CD4-positive, alpha-beta T cell treated with Interleukin-6 for 4 hours (primary cell): Measurements from ENCODE around the gene MRPS34.

ENCODE experiments used
- DNase-seq: peaks from one replicate; pipeline ENCODE4 v3.0.0-alpha.2; 2020; ENCODE audit warnings: mixed read lengths

Gene MRPS34

GRCh38 chr16:1768767-1769401 is 4.0 kb downstream of the MRPS34 start:
- DNase-seq = no peak

DNA sequence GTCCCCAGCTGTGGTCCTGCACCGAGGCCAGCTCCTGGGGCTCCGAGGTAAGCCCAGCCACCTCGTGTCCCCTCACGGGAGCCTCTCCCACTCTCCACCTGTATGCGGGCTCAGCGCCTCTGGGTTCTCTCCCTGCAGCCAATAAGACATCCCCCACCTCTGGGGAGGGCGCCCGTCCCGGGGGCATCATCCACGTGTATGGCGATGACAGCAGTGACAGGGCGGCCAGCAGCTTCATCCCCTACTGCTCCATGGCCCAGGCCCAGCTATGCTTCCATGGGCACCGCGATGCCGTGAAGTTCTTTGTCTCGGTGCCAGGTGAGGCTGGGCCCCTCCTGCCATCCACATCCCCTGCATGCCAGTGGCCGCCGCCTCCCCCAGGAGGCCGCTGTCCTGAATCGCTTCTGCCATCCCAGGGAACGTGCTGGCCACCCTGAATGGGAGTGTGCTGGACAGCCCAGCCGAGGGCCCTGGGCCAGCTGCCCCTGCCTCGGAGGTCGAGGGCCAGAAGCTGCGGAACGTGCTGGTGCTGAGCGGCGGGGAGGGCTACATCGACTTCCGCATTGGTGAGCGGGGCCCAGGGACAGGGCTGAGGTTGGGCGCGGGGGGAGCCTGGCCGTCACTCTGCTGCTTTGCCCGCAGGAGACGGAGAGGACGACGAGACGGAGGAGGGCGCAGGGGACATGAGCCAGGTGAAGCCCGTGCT is 4.7 kb downstream of the MRPS34 start:
- DNase-seq = no peak

GRCh38 chr16:1767116-1767994 is 5.6 kb downstream of the MRPS34 start:
- no peak for DNase-seq

DNA sequence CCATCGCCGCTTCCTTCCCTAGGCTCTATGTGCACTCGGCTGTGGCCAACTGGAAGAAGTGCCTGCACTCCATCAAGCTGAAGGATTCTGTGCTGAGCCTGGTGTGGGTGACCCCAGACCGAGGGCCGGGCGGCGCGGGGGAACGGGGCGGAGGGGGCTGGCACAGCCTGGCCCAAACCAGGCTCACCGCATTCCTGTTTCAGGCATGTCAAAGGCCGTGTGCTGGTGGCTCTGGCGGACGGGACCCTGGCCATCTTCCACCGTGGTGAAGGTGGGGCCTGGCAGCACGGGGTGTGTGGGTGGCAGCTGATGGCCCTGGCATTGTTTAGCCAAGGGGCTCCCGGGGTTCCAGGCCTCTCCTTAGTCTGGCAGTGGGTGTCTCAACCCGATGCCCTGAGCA is 6.2 kb downstream of the MRPS34 start:
- DNase-seq = no peak

DNA sequence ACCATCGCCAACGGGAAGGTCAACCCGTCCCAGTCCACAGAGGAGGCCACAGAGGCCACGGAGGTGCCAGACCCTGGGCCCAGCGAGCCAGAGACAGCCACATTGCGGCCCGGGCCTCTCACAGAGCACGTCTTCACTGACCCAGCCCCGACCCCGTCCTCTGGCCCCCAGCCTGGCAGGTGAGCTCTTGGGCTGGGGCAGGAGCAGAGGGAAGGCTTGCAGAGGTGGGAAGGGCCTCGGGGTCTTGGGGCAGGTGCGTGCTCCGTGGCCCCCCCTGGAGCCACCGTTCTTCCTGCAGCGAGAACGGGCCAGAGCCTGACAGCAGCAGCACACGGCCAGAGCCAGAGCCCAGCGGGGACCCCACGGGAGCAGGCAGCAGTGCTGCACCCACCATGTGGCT is 6.7 kb downstream of the MRPS34 start:
- DNase-seq = no peak

GRCh38 chr16:1765826-1766225 is 7.1 kb downstream of the MRPS34 start:
- DNase-seq = no peak

DNA sequence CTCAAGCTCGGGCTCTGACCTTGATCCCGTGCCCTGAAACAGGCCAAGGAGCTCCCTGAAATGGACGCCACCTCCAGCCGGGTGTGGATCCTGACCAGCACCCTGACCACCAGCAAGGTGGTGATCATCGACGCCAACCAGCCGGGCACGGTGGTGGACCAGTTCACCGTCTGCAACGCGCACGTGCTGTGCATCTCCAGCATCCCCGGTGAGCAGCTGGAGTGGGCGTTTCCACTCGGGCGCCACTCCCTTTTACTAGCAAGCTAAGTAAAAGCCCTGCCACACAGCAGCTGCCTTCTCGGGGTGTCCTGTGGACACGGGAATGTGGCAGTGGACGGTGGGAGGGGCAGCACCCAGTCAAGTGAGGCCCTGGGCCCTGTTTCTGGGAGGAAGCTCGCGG is 8.0 kb downstream of the MRPS34 start:
- no peak for DNase-seq

- no peak for DNase-seq
These were observed 9.1 kb downstream of the MRPS34 start for GRCh38 chr16:1763521-1764511.

GRCh38 chr16:1762879-1763520 is 9.9 kb downstream of the MRPS34 start:
- DNase-seq = no peak

GRCh38 chr16:1762196-1762878 is 10.6 kb downstream of the MRPS34 start:
- no peak for DNase-seq

DNA sequence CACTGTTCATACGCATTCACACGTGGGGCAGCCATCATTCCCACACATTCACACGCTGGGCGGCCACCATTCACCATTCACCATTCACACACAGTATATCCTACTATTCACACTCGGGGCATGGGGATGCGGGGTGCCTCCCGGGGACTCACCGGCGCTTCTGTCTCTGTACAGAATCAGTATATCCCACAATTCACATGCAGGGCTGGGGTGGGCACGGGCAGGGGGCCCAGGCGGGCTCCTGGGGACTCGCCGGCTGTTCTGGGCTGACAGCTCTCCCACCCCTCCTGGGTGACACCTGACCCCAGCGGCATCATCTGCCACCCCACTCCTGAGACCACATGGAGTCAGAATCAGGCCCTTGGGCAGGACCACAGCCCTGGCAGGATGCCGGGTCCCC is 11.2 kb downstream of the MRPS34 start:
- DNase-seq = no peak

DNA sequence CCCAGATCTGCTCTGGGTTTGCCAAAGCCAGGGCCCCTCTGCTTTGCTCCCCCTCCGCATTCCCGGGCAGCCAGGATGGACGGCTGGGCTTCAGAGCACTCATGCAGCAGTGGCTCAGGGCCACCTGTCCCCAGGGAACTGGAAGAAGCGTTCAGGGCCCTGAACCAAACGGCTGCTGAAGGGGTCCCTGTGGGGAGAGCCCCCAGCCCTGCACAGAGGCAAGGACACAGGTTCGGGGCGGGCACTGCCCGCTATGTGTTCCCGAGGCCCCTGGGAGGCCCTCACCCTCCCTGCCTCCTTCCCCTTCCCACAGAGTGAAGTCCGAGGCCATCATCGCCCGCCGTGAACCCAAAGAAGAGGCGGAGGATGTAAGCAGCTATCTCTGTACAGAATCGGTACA is 12.0 kb downstream of the MRPS34 start:
- no peak for DNase-seq

GRCh38 chr16:1759511-1759910 is 13.4 kb downstream of the MRPS34 start:
- DNase-seq = no peak

- no peak for DNase-seq
These were observed 14.0 kb downstream of the MRPS34 start for GRCh38 chr16:1758923-1759322.

- DNase-seq = no peak
These were observed 15.0 kb downstream of the MRPS34 start for GRCh38 chr16:1757714-1758461.

GRCh38 chr16:1754204-1754603 is 18.7 kb downstream of the MRPS34 start:
- no peak for DNase-seq

DNA sequence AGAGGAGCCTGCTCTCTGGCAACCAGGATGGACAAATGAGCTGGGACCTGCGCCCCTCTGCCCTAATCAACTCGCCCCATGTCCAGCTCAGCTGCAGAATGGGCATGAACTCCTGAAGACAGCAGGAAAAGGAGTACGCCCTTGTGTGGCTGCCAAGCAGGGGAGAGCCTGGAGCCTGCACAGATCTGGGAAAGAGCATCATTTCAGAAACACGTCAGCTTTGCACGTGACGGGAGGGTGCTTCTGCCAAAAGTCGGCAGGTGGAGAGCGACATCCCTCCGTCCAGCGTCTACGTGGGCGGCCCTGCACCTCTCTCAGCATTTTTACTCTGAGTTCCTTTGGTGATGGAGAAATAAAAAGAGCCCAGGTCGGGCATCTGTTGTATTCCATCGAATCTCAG is 20.1 kb downstream of the MRPS34 start:
- no peak for DNase-seq

DNA sequence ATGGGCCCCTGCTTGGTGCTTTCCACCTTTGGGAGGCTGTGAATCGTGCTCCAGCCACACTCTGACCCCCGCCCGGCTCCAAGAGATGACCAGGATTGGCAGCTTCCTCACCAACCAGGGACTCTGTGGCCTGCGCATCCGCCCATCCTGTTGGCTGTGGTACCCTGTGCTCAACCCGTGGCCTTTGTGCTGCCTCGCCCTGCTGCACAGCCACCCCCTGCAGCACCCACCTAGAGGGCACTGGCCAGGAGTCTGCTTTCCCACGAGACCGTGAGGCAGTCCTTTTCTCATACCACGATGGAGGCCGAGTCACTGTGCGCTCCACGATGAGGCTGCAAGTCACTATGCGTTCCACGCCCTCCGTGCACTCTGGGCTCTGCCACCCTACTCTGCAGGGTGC is 21.0 kb downstream of the MRPS34 start:
- DNase-seq = no peak

DNA sequence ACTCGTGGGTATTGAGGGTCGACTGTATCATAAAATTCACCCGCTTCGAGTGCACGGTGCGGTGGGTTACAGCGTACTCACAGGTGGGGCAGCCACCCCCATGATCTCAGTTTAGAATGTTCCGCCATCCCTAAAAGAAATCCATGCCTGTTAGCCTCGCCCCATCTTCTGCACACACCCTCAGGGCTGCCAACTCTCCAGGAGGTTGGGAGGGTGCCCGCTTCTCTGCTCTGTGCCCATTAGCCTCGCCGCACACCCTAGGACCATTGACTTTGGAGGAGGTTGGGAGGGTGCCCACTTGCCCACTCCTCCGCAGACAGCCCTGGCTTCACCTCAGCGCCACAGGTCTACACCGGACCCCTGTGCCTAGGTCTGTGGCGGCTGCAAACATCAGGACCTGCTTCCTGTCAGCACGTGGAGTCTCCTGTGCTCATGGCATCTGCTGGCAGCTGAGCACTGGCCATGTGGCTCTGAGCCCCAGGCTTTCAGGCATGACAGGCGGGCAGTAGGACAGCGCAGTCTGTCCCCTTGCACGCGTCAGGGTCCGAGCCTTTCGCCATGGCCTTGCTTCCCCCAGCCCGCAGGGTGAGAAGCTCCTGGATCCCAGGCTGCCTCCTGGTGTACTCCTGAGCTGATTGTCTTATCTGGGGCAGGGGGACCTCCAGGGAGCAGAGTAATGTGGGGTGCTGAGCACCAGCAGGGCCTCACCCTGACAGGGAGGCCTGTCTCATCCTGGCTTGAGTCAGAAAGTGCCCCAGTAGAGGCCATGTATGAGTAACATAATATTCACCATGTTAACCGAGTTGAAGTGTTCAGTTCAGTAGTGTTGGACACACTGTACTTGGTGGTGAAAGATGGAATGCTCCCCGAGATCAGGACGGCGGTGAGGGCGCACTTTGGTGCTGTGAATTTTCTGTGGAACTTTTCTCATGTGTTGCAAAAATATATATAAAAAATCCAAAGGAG is 23.5 kb downstream of the MRPS34 start:
- no peak for DNase-seq
